Panc1 (cell line): Measurements from ENCODE around the gene CLDN15. TPM values are rescaled to one million over a fixed set of nuclear protein-coding genes. Genes with fewer than 3 reads are reported as not detected.

ENCODE experiments used
- ATAC-seq: fragments of 200-7000 bp; cut with Tn5 transposase; 2 replicates; pipeline ENCODE4 v1.9.1; 2020; ENCODE audit warnings: mild to moderate bottlenecking, moderate library complexity
- BruUV-seq: library from RNA; stranded (reverse); fragments of 400-500 nt; replicated peaks from 2 replicates; lab custom pipeline; 2021; lab: Mats Ljungman, UMichigan
- CTCF ChIA-PET: fragments of 300-600 bp; sonication (Branson Sonifier 250); formaldehyde crosslinking; loops from one replicate; lab custom pipeline; 2022; ENCODE audit warnings: antibody characterized with exemption; lab: Charles Lee
- POLR2A ChIA-PET: fragments of 300-600 bp; sonication (Branson Sonifier 250); formaldehyde crosslinking; loops from one replicate; lab custom pipeline; 2022; ENCODE audit warnings: antibody characterized with exemption; lab: Charles Lee
- DNase-seq: peaks from one replicate; pipeline ENCODE4 v3.0.0-alpha.2; 2010; ENCODE audit warnings: low read depth, low spot score
- H3K27ac ChIP-seq: 2 replicates; pipeline ENCODE4 v1.5.1; 2011; ENCODE audit warnings: mild to moderate bottlenecking, low read length, inconsistent platforms
- H3K27me3 ChIP-seq: fragments of 200-500 bp; sonication (Bioruptor generic); 2 replicates; pipeline ENCODE4 v1.6.0; 2014; ENCODE audit warnings: low read length, inconsistent platforms; ENCODE audit not compliant: control insufficient read depth, insufficient read depth
- H3K36me3 ChIP-seq: fragments of 200-500 bp; sonication (Bioruptor generic); 2 replicates; pipeline ENCODE4 v1.5.1; 2014; ENCODE audit warnings: inconsistent platforms, mild to moderate bottlenecking, low read length, moderate library complexity; ENCODE audit not compliant: control insufficient read depth, insufficient read depth
- H3K4me1 ChIP-seq: 2 replicates; pipeline ENCODE4 v1.5.1; 2011; ENCODE audit warnings: inconsistent platforms, mild to moderate bottlenecking, low read length, moderate library complexity; ENCODE audit not compliant: control insufficient read depth, insufficient read depth
- H3K4me3 ChIP-seq, 2 experiments: 2 replicates each; pipeline ENCODE4 v1.5.1; 2011 to 2012; ENCODE audit warnings: low read depth in 2 of 2, low read length in 2 of 2, mild to moderate bottlenecking in 2 of 2, inconsistent platforms in 1 of 2, moderate library complexity in 1 of 2
- H3K9me3 ChIP-seq: fragments of 200-500 bp; sonication (Bioruptor generic); 2 replicates; pipeline ENCODE4 v1.5.1; 2014; ENCODE audit warnings: low read depth, mild to moderate bottlenecking, inconsistent platforms, low read length, moderate library complexity; ENCODE audit not compliant: control insufficient read depth, insufficient read depth
- CTCF ChIP-seq: fragments of 450-650 bp; IDR thresholded peaks from 2 replicates; pipeline ENCODE4 v1.5.1; 2017; ENCODE audit warnings: mild to moderate bottlenecking
- POLR2AphosphoS5 ChIP-seq: IDR thresholded peaks from 2 replicates; pipeline ENCODE4 v1.6.1; 2012; ENCODE audit warnings: mild to moderate bottlenecking, low read depth, low read length, moderate library complexity
- REST ChIP-seq, 2 experiments: IDR thresholded peaks; 2 replicates each; pipeline ENCODE4 v1.6.1; 2011 to 2012; ENCODE audit warnings: low read depth in 2 of 2, control low read depth in 1 of 2, low read length in 1 of 2, mild to moderate bottlenecking in 1 of 2, moderate library complexity in 1 of 2; ENCODE audit not compliant: insufficient read depth in 1 of 2
- SIN3A ChIP-seq: IDR thresholded peaks from 2 replicates; pipeline ENCODE4 v1.6.1; 2012; ENCODE audit warnings: low read depth, mild to moderate bottlenecking, low read length, moderate library complexity, borderline replicate concordance; ENCODE audit not compliant: insufficient read depth
- TCF7L2 ChIP-seq: IDR thresholded peaks from 2 replicates; pipeline ENCODE4 v1.6.1; 2011; ENCODE audit warnings: mild to moderate bottlenecking, low read depth, low read length, inconsistent platforms
- in situ Hi-C: cut with HindIII; loops from 2 replicates; pipeline ENCODE4 v1.10.0; 2016; ENCODE audit warnings: low sequenced_read_pairs, low pct_unique_long_range_greater_than_20kb
- intact Hi-C: fragments of 100-400 bp; cut with micrococcal nuclease; formaldehyde crosslinking; loops from one replicate; pipeline ENCODE4 v1.10.0; 2022; ENCODE audit not compliant: unreplicated experiment
- total RNA-seq: library from RNA; stranded (reverse); gene quantifications from one replicate; pipeline ENCODE4 v1.2.1, GENCODE V29; 2021; ENCODE audit not compliant: unreplicated experiment

CLDN15 gene
- total RNA-seq, 1 experiment from 2014 or later = 8.0 TPM

GRCh38 chr7:101226721-101227120 is 10.9 kb downstream of the CLDN15 start:
- H3K27ac ChIP-seq = no peak overlapping the region
- H3K36me3 ChIP-seq = no peaks in the 10 kb centered on the region
- ATAC-seq (no peak), DNase-seq (no peak)
- no peaks in the 10 kb centered on the region for H3K9me3 ChIP-seq
- BruUV-seq = no TSS peak
- ChIA-PET POLR2A (interaction anchor here (0.6 kb wide), 1 partner anchor 276 kb away, joined by 4 read pairs; no protein-coding TSS in a partner anchor), CTCF (interaction anchor here (0.7 kb wide), 2 partner anchors 55 to 165 kb away, joined by 3 to 8 read pairs; no protein-coding TSS in a partner anchor)
- H3K4me3 ChIP-seq = no peak overlapping the region
- intact Hi-C loops (no loop called here), in situ Hi-C loops (no loop called here)
- peaks cover 2% of the 10 kb centered on the region; the same call in 1 of the 2 replicates for H3K4me1 ChIP-seq
- TF ChIP-seq TCF7L2 (no peak), CTCF (no peak), SIN3A (no peak), POLR2AphosphoS5 (no peak), REST (IDR thresholded peaks at IDR 0.05; ENCODE audit: insufficient read depth in 1 of 2, low read depth in 2 of 2, low read length in 1 of 2) (no peak)
- no peaks in the 10 kb centered on the region for H3K27me3 ChIP-seq

GRCh38 chr7:101225650-101226049 is 12.0 kb downstream of the CLDN15 start:
- no peaks in the 10 kb centered on the region for H3K27me3 ChIP-seq
- no peak overlapping the region for H3K4me3 ChIP-seq
- intact Hi-C loops (no loop called here), in situ Hi-C loops (no loop called here)
- H3K9me3 ChIP-seq = no peaks in the 10 kb centered on the region
- CTCF ChIA-PET = no interaction called here
- no TSS peak for BruUV-seq
- H3K36me3 ChIP-seq = no peaks in the 10 kb centered on the region
- no peak for ATAC-seq
- no peak for TF ChIP-seq POLR2AphosphoS5
- no peak for TF ChIP-seq TCF7L2
- TF ChIP-seq SIN3A = no peak
- no peak for TF ChIP-seq REST (IDR thresholded peaks at IDR 0.05; ENCODE audit: insufficient read depth in 1 of 2, low read depth in 2 of 2, low read length in 1 of 2)
- no peak for TF ChIP-seq CTCF
- POLR2A ChIA-PET = no interaction called here
- no peak overlapping the region for H3K27ac ChIP-seq
- no peak for DNase-seq
- no peaks in the 10 kb centered on the region for H3K4me1 ChIP-seq
